ENCODE measurements around the gene IMMP2L. TPM values are rescaled to one million over a fixed set of nuclear protein-coding genes. Genes with fewer than 3 reads are reported as not detected.

The IMMP2L gene
- total RNA-seq, 3 donors from 2014 or later (not counting 1 experiment from before 2014, with no cell fraction given): 6.9 to 9.2 (median 8.7) TPM

DNA sequence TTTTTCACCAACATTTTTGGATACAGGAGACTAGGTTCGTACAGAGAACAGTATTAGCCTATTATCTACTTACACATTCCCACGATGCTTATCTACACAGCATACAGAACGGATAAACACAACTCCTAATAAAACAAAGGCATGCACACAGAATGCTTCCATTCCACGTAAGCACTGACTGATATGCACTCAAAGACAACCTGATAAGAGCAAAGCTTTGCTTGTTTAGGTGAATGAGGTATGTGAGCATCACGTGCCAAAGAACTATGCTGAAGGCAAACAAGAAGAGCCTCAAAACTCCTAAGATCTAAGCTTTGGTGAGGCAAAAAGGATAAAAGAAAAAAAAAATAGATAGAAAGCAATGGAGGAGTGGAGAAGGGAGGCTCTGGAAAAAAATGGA is 884.9 kb downstream of the IMMP2L start:
- no peaks in the 10 kb centered on the region for H3K27me3 Mint-ChIP-seq (ENCODE audit: low read depth in 2 of 2)
- intact Hi-C loops (cut with micrococcal nuclease): no loop called here
- H3K4me3 Mint-ChIP-seq: no peak overlapping the region
- no peaks in the 10 kb centered on the region for H3K4me1 Mint-ChIP-seq
- Histone ChIP-seq H3K36me3 (ENCODE audit: control insufficient read depth, insufficient read depth, low read length) (no peaks in the 10 kb centered on the region), H3K27me3 (ENCODE audit: control insufficient read depth, insufficient read depth, low read length) (no peaks in the 10 kb centered on the region), H3K9me3 (ENCODE audit: control insufficient read depth, insufficient read depth, low read length) (peaks cover 9% of the 10 kb centered on the region), H3K4me3 (ENCODE audit: low read length) (no peak overlapping the region), H3K27ac (ENCODE audit: low read length) (no peak overlapping the region), H3K4me1 (ENCODE audit: control insufficient read depth, insufficient read depth, low read length) (no peaks in the 10 kb centered on the region)
- DNase-seq (no peak), ATAC-seq (no peak)
- 88% methylated on average over 5 of the region's 5 CpGs for WGBS (ENCODE audit: insufficient coverage)
- H3K27ac Mint-ChIP-seq: no peak overlapping the region
- TF ChIP-seq, protein P1, sequence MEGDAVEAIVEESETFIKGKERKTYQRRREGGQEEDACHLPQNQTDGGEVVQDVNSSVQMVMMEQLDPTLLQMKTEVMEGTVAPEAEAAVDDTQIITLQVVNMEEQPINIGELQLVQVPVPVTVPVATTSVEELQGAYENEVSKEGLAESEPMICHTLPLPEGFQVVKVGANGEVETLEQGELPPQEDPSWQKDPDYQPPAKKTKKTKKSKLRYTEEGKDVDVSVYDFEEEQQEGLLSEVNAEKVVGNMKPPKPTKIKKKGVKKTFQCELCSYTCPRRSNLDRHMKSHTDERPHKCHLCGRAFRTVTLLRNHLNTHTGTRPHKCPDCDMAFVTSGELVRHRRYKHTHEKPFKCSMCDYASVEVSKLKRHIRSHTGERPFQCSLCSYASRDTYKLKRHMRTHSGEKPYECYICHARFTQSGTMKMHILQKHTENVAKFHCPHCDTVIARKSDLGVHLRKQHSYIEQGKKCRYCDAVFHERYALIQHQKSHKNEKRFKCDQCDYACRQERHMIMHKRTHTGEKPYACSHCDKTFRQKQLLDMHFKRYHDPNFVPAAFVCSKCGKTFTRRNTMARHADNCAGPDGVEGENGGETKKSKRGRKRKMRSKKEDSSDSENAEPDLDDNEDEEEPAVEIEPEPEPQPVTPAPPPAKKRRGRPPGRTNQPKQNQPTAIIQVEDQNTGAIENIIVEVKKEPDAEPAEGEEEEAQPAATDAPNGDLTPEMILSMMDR (IDR thresholded peaks at IDR 0.05): no peak
- H3K9me3 Mint-ChIP-seq: peaks cover 12 to 22% of the 10 kb centered on the region in 2 donors
- peaks cover 18% of the 10 kb centered on the region for H3K36me3 Mint-ChIP-seq

DNA sequence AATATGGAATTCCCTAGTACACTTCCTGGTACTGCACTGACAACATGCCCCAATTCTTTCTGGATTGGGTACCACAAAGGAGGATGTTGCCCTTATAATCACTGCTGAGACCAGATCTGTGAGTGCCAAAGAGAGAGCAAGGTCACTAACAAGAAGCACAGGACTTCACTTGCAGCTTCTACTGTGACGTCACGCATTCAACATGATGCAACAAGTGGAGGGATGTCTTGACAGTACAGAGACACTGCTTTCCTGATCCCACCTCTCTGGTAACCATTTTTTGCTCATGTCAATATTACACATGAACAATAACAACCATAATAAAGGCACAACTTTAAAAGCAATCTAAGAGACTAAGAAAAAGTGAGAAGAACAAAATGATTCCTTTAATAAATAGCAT is 885.5 kb downstream of the IMMP2L start:
- Mint-ChIP-seq H3K27ac (no peak overlapping the region), H3K9me3 (peaks cover 12 to 20% of the 10 kb centered on the region in 2 donors), H3K4me1 (no peaks in the 10 kb centered on the region), H3K36me3 (peaks cover 18% of the 10 kb centered on the region), H3K4me3 (no peak overlapping the region), H3K27me3 (ENCODE audit: low read depth in 2 of 2) (no peaks in the 10 kb centered on the region)
- intact Hi-C loops (cut with micrococcal nuclease): no loop called here
- DNase-seq (no peak), ATAC-seq (no peak)
- Histone ChIP-seq H3K36me3 (ENCODE audit: control insufficient read depth, insufficient read depth, low read length) (no peaks in the 10 kb centered on the region), H3K9me3 (ENCODE audit: control insufficient read depth, insufficient read depth, low read length) (peaks cover 9% of the 10 kb centered on the region), H3K4me3 (ENCODE audit: low read length) (no peak overlapping the region), H3K27ac (ENCODE audit: low read length) (no peak overlapping the region), H3K4me1 (ENCODE audit: control insufficient read depth, insufficient read depth, low read length) (no peaks in the 10 kb centered on the region), H3K27me3 (ENCODE audit: control insufficient read depth, insufficient read depth, low read length) (no peaks in the 10 kb centered on the region)
- TF ChIP-seq, protein P1 (IDR thresholded peaks at IDR 0.05): no peak
- 97% methylated on average over 2 of the region's 2 CpGs for WGBS (ENCODE audit: insufficient coverage)

DNA sequence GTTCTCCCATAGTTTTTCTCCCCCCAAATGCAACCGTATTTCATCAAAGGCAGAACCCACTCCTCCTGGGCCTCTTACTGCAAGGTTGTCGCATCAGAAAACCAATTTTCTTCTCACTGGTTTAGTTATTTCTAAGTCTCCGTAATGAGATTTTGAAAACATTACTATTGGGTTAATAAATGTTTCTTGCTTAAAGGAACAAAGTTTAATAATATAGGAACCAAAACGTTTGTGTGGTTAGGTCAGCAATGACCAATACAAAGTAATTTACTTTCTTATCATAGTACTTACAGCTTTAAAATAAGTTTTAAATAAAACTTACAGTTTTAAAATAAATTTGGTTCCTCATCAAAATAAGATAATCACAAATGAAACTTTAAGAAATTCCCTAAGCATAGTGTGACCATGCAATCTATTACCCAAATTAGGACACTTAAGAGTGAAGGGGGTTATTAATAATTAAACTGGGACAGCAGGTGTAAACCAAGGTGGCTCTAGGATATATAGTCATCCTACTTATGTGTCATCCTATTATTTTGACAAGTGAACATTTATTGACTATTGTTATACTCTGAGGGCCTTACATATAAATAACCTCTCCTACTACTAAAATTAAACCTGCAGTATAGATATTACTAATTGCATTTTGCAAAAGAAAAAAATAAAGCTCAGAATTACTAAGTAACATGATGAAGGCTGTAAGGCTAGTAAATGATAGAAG is 886.7 kb downstream of the IMMP2L start:
- H3K27me3 ChIP-seq (ENCODE audit: control insufficient read depth, insufficient read depth, low read length): no peaks in the 10 kb centered on the region
- intact Hi-C loops (cut with micrococcal nuclease): no loop called here
- Mint-ChIP-seq H3K36me3 (peaks cover 18% of the 10 kb centered on the region), H3K27ac (no peak overlapping the region), H3K4me3 (no peak overlapping the region), H3K9me3 (peaks cover 14 to 22% of the 10 kb centered on the region in 2 donors), H3K27me3 (ENCODE audit: low read depth in 2 of 2) (no peaks in the 10 kb centered on the region), H3K4me1 (no peaks in the 10 kb centered on the region)
- no peaks in the 10 kb centered on the region for H3K36me3 ChIP-seq (ENCODE audit: control insufficient read depth, insufficient read depth, low read length)
- no peak overlapping the region for H3K4me3 ChIP-seq (ENCODE audit: low read length)
- 89% methylated on average over 2 of the region's 4 CpGs for whole genome bisulfite sequencing (ENCODE audit: insufficient coverage)
- no peaks in the 10 kb centered on the region for H3K4me1 ChIP-seq (ENCODE audit: control insufficient read depth, insufficient read depth, low read length)
- DNase-seq (no peak), ATAC-seq (no peak)
- TF ChIP-seq, protein P1 (IDR thresholded peaks at IDR 0.05): no peak
- H3K27ac ChIP-seq (ENCODE audit: low read length): no peak overlapping the region
- H3K9me3 ChIP-seq (ENCODE audit: control insufficient read depth, insufficient read depth, low read length): peaks cover 9% of the 10 kb centered on the region

DNA sequence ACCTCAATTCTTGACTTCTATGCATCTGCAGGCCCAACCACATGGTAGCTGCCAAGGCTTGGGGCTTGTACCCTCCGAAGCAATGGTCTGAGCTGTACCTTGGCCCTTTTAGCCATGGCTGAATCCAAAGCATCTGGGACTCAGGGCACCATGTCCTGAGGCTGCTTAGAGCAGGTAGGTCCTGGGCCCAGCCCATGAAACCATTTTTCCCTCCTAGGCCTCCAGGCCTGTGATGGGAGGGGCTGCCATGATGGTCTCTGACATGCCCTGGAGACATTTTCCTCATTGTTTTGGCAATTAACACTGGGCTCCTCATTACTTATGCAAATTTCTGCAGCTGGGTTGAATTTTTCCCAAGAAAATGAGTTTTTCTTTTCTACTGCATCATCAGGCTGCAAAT is 889.1 kb downstream of the IMMP2L start:
- Mint-ChIP-seq H3K4me1 (no peaks in the 10 kb centered on the region), H3K9me3 (peaks cover 15 to 32% of the 10 kb centered on the region in 2 donors), H3K36me3 (peaks cover 23% of the 10 kb centered on the region), H3K27ac (no peak overlapping the region), H3K27me3 (ENCODE audit: low read depth in 2 of 2) (no peaks in the 10 kb centered on the region), H3K4me3 (no peak overlapping the region)
- intact Hi-C loops (cut with micrococcal nuclease): no loop called here
- H3K9me3 ChIP-seq (ENCODE audit: control insufficient read depth, insufficient read depth, low read length): peaks cover 9% of the 10 kb centered on the region
- H3K36me3 ChIP-seq (ENCODE audit: control insufficient read depth, insufficient read depth, low read length): no peaks in the 10 kb centered on the region
- H3K4me1 ChIP-seq (ENCODE audit: control insufficient read depth, insufficient read depth, low read length): no peaks in the 10 kb centered on the region
- H3K27me3 ChIP-seq (ENCODE audit: control insufficient read depth, insufficient read depth, low read length): no peaks in the 10 kb centered on the region
- TF ChIP-seq, protein P1 (IDR thresholded peaks at IDR 0.05): no peak
- 82% methylated on average over 1 of the region's 1 CpG for WGBS (ENCODE audit: insufficient coverage)
- no peak overlapping the region for H3K27ac ChIP-seq (ENCODE audit: low read length)
- no peak for DNase-seq
- no peak overlapping the region for H3K4me3 ChIP-seq (ENCODE audit: low read length)
- ATAC-seq: no peak
